Activated naive CD4-positive, alpha-beta T cell treated with anti-CD3 and anti-CD28 coated beads, Interleukin-2, amount 50 U/mL, for 16 hours (primary cell): ENCODE data around the gene PSMC3IP.
"Not testable (repeated sequence)": the region's sequence is repeated elsewhere in the genome, so short reads cannot be mapped to it uniquely, and the experiment has no call there.

ENCODE experiments used
- DNase-seq: peaks from one replicate; pipeline ENCODE4 v3.0.0-alpha.2; 2020

Gene PSMC3IP

DNA sequence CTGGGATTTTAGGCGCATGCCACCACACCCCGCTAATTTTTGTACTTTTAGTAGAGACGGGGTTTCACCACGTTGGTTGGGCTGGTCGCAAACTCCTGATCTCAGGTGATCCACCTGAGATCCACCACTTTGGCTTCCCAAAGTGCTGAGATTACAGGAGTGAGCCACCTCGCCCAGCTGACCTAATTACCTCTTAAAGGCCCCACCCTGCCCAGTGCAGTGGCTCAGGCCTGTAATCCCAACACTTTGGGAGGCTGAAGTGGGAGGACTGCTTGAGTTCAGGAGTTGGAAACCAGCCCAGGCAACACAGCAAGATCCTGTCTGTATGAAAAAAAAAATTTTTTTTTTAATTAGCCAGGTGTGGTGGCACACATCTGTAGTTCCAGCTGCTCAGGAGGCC lies 18.5 kb downstream of the PSMC3IP start:
- DNase-seq: no peak

DNA sequence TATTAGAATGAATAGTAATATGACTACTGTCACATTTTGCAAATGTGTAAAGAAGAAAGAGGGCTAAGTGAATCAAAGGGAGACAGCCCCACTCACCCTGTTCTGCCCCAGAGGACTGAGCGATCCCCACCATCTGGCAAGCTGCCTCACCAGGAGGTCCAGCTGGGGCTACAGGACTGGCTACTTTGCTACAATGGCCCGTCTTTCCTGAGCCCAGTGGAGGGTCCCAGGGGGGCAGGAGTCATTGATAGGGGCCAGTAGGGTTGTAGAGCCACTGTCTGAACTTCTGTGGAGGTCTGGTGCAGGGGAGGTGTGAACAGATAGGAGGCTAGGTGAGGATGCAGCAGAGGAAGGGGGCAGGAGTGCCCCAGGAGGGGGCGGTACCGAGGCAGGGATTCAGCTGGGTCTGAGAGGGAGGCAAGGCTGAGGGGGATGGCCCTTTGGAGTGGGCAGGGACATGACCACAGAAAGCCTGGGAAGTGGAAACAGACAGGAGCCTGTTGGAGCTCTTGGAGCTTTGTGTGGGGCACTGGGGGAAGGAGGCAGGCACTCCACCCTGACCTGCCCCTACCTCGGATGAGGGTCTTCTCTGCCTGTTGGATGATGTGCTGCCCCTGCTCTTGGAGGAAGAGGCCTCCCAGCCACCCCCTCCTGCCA lies 21.4 kb downstream of the PSMC3IP start:
- DNase-seq: not testable (repeated sequence)

- no peak for DNase-seq
Measured at GRCh38 chr17:42555122-42555622, 22.4 kb downstream of the PSMC3IP start.

DNA sequence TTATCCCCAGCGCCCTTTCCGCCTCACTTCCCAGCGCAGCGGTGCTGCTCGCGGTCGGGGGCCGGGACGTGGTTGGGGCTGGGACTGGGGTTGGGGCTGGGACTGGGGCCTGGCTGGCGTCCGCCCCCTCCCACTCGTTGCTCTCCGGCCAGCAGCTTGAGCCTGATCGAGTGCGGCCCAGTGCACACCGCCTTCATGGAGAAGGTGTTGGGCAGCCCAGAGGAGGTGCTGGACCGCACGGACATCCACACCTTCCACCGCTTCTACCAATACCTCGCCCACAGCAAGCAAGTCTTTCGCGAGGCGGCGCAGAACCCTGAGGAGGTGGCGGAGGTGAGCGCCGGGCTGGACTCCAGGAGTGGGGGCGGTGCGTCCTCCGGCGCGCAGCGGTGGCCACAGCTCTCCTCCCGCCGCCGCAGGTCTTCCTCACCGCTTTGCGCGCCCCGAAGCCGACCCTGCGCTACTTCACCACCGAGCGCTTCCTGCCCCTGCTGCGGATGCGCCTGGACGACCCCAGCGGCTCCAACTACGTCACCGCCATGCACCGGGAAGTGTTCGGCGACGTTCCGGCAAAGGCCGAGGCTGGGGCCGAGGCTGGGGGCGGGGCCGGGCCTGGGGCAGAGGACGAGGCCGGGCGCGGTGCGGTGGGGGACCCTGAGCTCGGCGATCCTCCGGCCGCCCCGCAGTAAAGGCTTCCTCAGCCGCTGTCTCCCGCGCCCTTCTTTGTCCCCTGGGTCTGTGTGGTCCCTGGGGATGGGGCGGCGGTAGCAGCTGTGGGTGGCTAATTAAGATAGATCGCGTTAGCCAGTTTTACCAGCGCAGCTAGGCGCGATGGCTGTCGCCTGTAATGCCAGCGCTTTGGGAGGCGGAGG lies 23.0 kb downstream of the PSMC3IP start:
- peak; percentile 70 for DNase-seq

DNA sequence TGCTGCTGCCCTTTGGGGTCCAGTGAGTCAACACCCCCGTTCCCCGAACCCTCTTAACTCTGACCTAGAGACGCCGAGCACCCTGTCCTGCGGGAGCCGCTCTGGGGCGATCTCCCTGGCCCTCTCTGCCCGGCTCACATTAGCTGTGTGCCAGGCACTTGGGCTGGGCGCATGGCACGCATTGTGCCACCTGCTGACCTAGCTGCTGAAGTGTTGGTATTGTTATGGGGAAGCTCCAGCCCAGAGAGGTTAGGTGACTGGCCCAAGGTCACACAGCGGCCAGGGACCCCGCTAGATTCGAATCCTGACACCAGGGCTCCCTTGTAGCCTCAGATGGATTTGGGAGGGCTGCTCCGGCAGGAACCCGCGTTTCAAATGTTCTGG lies 23.7 kb downstream of the PSMC3IP start:
- DNase-seq: no peak

- no peak for DNase-seq
Measured at GRCh38 chr17:42553161-42553818, 24.2 kb downstream of the PSMC3IP start.

GRCh38 chr17:42552736-42553135 lies 24.8 kb downstream of the PSMC3IP start, which contains the start of gene HSD17B1:
TSS of gene HSD17B1 (plus strand) at chr17:42552923. CDS start at chr17:42552934, 11 bp downstream.
- DNase-seq: not testable (repeated sequence)

DNA sequence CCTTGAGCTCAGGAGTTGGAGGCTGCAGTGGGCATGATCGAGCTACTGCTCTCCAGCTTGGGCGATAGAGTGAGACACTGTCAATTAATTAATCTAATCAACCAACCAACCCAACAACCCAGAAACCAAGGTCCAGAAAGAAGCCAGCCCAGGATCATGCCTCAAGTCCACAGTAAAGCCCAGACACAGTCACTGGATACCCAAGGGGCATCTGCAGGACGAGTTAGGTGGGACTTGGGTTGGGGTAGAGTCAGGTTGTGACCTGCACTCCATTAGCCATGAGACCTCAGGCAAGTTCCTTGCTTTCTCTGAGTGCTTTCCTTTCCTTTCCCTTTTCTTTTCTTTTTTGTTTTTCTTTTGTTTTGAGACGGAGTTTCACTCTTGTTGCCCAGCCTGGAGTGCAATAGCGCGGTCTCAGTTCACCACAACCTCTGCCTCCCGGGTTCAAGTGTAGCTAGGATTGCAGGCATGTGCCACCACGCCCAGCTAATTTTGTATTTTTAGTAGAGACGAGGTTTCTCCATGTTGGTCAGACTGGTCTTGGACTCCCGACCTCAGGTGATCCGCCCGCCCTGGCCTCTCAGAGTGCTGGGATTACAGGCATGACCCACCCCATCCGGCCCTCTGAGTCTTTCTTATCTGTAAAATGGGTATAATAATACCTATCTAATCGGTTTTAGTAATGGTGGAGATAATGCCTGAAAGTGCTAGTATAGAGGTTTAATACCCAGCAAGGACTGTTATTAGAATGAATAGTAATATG lies 28.4 kb downstream of the PSMC3IP start:
- no peak for DNase-seq

- DNase-seq: peak; percentile 85
Measured at GRCh38 chr17:42548070-42548837, 29.3 kb downstream of the PSMC3IP start.

- no peak for DNase-seq
Measured at GRCh38 chr17:42547698-42548069, 29.8 kb downstream of the PSMC3IP start.

- no peak for DNase-seq
Measured at GRCh38 chr17:42547001-42547461, 30.5 kb downstream of the PSMC3IP start.

DNA sequence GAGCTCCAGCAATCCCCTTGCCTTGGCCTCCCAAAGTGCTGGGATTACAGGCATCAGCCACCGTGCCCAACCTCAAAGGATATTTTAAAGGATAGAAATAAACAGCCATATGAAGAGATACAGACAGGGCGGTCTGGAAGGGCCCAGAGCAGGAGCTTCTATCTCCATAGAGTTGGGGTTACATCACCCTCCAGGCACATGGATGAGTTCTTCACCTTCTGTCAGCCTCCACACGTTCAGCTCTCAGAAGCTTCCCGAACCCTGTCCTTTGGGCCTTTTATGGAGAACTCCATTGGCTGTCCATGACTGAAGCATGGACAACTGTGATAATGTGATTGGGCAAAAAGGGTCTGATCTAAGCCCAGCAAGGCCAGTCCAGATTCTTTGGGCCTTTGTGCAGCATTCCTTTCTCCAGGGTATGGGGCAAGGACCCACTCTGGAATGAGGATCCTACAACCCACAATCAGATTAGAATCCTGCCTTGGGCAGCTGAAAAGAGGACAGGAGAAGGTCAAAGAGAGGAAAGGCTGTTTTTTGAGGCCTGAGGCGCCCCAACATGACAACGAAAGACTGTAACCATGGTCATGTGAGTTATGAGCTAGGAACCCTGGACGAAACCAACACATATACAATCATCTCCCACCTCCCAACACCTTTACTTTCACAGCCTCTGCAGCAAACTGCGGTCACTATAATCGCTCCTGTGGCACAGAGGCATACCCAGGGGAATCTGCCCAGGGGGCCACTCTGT lies 31.6 kb downstream of the PSMC3IP start:
- DNase-seq: not testable (repeated sequence)

DNA sequence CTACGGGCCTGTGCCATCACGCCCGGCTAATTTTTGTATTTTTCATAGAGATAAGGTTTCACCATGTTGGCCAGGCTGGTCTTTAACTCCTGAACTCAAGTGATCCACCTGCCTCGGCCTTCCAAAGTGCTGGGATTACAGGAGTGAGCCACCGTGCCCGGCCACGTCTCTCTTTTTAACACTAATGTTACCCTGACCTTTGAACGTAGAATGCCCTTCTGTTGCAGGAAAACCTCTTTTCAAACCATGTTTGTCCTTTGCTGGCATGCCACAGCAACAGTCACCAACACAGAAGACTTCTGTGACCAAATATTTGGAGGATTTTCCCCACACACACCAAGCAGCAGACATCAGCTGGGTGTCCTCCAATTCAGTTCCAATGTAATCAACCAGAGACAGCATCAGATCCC lies 32.6 kb downstream of the PSMC3IP start:
- no peak for DNase-seq

GRCh38 chr17:42543190-42544079 lies 34.1 kb downstream of the PSMC3IP start:
- no peak for DNase-seq

- DNase-seq: no peak
Measured at GRCh38 chr17:42541041-42541833, 36.3 kb downstream of the PSMC3IP start.

DNA sequence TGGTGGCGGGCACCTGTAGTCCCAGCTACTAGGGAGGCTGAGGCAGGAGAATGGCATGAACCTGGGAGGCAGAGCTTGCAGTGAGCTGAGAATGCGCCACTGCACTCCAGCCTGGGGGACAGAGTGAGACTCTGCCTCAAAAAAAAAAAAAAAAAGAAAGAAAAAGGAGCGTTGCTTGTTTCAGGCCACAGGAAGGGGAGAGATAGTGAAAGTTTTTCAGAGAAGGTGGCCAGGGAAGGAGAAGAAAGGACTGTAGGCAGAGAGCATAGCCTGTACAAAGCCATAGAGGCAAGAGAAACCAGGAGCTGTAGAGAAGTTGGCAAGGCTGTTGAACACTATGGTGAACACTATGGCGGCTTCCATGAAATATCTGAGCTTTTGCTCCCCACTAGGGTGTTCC lies 37.0 kb downstream of the PSMC3IP start:
- not testable (repeated sequence) for DNase-seq

- DNase-seq: no peak
Measured at GRCh38 chr17:42538482-42538881, 39.0 kb downstream of the PSMC3IP start.

DNA sequence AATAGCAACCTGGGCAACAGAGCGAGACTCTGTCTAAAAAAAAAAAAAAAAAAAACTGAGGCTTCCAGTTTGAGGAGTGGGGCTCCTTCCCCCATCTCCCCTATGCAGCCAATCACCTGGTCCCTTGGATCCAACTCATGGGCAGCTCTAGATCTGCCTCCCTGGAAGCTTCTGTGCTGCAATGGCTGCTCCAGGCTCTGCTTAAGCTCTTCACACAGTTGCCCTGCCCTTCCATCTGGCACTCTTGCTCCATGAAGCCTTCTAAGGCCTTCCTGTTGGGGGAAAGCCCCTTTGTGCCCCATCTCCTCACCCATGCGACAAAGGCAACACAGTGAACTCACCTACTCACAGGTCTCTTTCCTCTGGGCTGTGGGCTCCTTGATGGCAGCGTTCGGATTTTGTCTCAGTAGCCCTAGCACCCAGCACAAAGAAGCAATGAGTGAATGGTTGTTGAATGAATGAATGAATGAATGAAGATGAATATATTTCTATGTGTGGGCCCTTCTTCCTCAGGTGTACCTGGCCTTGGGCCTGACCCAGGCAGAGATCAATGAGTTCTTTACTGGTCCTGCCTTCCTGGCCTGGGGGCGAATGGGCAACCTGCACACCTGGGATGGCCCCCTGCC lies 39.6 kb downstream of the PSMC3IP start:
- DNase-seq: no peak
